ENCODE data around the gene LRP3. TPM values are rescaled to one million over a fixed set of nuclear protein-coding genes. Genes with fewer than 3 reads are reported as not detected.
"Not testable (repeated sequence)": the region's sequence is repeated elsewhere in the genome, so short reads cannot be mapped to it uniquely, and the experiment has no call there.

The LRP3 gene
- 43.3 TPM for total RNA-seq
- long read RNA-seq, transcript LRP3-203 (3 exons, 3,278 nt), result major isoform, 18 of 46 reads
- long read RNA-seq, transcript LRP3-201 (7 exons, 3,807 nt), result minor isoform, 6 of 46 reads
- long read RNA-seq, partial matches to known transcripts, result 18 of 46 reads
- long read RNA-seq, other reads (novel, unspliced or antisense), result 4 of 46 reads

GRCh38 chr19:33193865-33194362 is at the start of gene LRP3:
Gene LRP3 (plus strand): TSS chr19:33194330. CDS start chr19:33194786, 456 bp downstream.
- DNase-seq (ENCODE audit: low spot score), result no peak

- no peak for DNase-seq (ENCODE audit: low spot score)
Measured at GRCh38 chr19:33146209-33146608, 47.9 kb upstream of the LRP3 start.

- no peak for DNase-seq (ENCODE audit: low spot score)
Measured at GRCh38 chr19:33147538-33147937, 46.6 kb upstream of the LRP3 start.

- DNase-seq (ENCODE audit: low spot score), result no peak
Measured at GRCh38 chr19:33150852-33151518, 43.1 kb upstream of the LRP3 start.

GRCh38 chr19:33152176-33152575 is 42.0 kb upstream of the LRP3 start:
- DNase-seq (ENCODE audit: low spot score), result no peak

- DNase-seq (ENCODE audit: low spot score), result not testable (repeated sequence)
Measured at GRCh38 chr19:33152625-33153024, 41.5 kb upstream of the LRP3 start.

- DNase-seq (ENCODE audit: low spot score), result not testable (repeated sequence)
Measured at GRCh38 chr19:33154313-33154712, 39.8 kb upstream of the LRP3 start.

GRCh38 chr19:33156334-33156733 is 37.8 kb upstream of the LRP3 start:
- DNase-seq (ENCODE audit: low spot score), result no peak

- no peak for DNase-seq (ENCODE audit: low spot score)
Measured at GRCh38 chr19:33157906-33158305, 36.2 kb upstream of the LRP3 start.

- DNase-seq (ENCODE audit: low spot score), result no peak
Measured at GRCh38 chr19:33158365-33158764, 35.8 kb upstream of the LRP3 start.

- DNase-seq (ENCODE audit: low spot score), result no peak
Measured at GRCh38 chr19:33159149-33159548, 35.0 kb upstream of the LRP3 start.

GRCh38 chr19:33159893-33160292 is 34.2 kb upstream of the LRP3 start:
- DNase-seq (ENCODE audit: low spot score), result no peak

GRCh38 chr19:33161201-33161600 is 32.9 kb upstream of the LRP3 start:
- no peak for DNase-seq (ENCODE audit: low spot score)

GRCh38 chr19:33163481-33163880 is 30.6 kb upstream of the LRP3 start:
- no peak for DNase-seq (ENCODE audit: low spot score)

GRCh38 chr19:33166037-33166436 is 28.1 kb upstream of the LRP3 start:
- DNase-seq (ENCODE audit: low spot score), result not testable (repeated sequence)

GRCh38 chr19:33167438-33167837 is 26.7 kb upstream of the LRP3 start:
- no peak for DNase-seq (ENCODE audit: low spot score)

- DNase-seq (ENCODE audit: low spot score), result no peak
Measured at GRCh38 chr19:33168528-33168927, 25.6 kb upstream of the LRP3 start.

GRCh38 chr19:33171222-33171795 is 22.8 kb upstream of the LRP3 start:
- no peak for DNase-seq (ENCODE audit: low spot score)

GRCh38 chr19:33171916-33172359 is 22.2 kb upstream of the LRP3 start:
- DNase-seq (ENCODE audit: low spot score), result no peak

GRCh38 chr19:33174186-33174585 is 19.9 kb upstream of the LRP3 start:
- DNase-seq (ENCODE audit: low spot score), result no peak

GRCh38 chr19:33175156-33175782 is 18.9 kb upstream of the LRP3 start:
- no peak for DNase-seq (ENCODE audit: low spot score)

Data from mesenteric fat pad (tissue), 1 donor.